Measurements from ENCODE around the gene CHRNA5.

- TF ChIP-seq TARDBP (IDR thresholded peaks at IDR 0.05) (no peak), FOXA1 (IDR thresholded peaks at IDR 0.05) (no peak), SUZ12 (IDR thresholded peaks at IDR 0.05) (no peak), SP1 (IDR thresholded peaks at IDR 0.05) (no peak), L3MBTL2 (conservative IDR thresholded peaks at IDR 0.05) (no peak), NFRKB (IDR thresholded peaks at IDR 0.05) (no peak), FOXM1 (IDR thresholded peaks at IDR 0.05; ENCODE audit: borderline replicate concordance) (no peak), LEF1 (IDR thresholded peaks at IDR 0.05; ENCODE audit: borderline replicate concordance) (no peak), CTBP1 (IDR thresholded peaks at IDR 0.05; ENCODE audit: borderline replicate concordance) (no peak), BHLHE40 (IDR thresholded peaks at IDR 0.05; ENCODE audit: borderline replicate concordance) (no peak)
Measured at GRCh38 chr15:78537266-78537905, 27.9 kb upstream of the CHRNA5 start.
